K562 (cell line): ENCODE data around the gene EHBP1. TPM values are rescaled to one million over a fixed set of nuclear protein-coding genes. Genes with fewer than 3 reads are reported as not detected.

ENCODE experiments used
- ATAC-seq: fragments of 200-7000 bp; cut with Tn5 transposase; 3 replicates; pipeline ENCODE4 v1.9.1; 2020; ENCODE audit warnings: moderate library complexity
- BruUV-seq: library from RNA; stranded (reverse); fragments of 400-500 nt; replicated peaks from 2 replicates; lab custom pipeline; 2021; lab: Mats Ljungman, UMichigan
- CTCF ChIA-PET: fragments of 300-600 bp; formaldehyde crosslinking; extraction: SDS; loops from one replicate; lab custom pipeline; 2021; ENCODE audit warnings: low intra/inter-chr PET ratio; lab: Yijun Ruan, JAX
- POLR2A ChIA-PET: fragments of 300-600, 350-650 bp; sonication (Branson Sonifier 250); formaldehyde crosslinking; extraction: SDS; loops from one replicate; lab custom pipeline; 2021; ENCODE audit warnings: antibody characterized with exemption, inconsistent platforms; lab: Yijun Ruan, JAX
- DNase-seq, 4 experiments: peaks; one replicate each; pipeline versions ENCODE4 v3.0.0 to v3.0.0-alpha.2; 2011 to 2018; ENCODE audit warnings: low spot score in 3 of 4, mixed read lengths in 3 of 4; ENCODE audit errors: extremely low read depth in 1 of 4
- FAIRE-seq: peaks from 2 replicates; lab custom pipeline; 2011; peaks lifted over from hg19 to GRCh38; lab: Jason Lieb, UNC
- H2AFZ ChIP-seq: 2 replicates; pipeline ENCODE4 v1.6.0; 2011; ENCODE audit warnings: low read depth, low read length, control low read depth, inconsistent platforms
- H3K27ac ChIP-seq: fragments of 200-600 bp; 3 replicates; pipeline ENCODE4 v1.8.0; 2011; ENCODE audit warnings: low read depth, mild to moderate bottlenecking, control low read depth, inconsistent platforms, low read length, moderate library complexity, mixed read lengths; ENCODE audit errors: extremely low read depth
- H3K27me3 ChIP-seq, 2 experiments: fragments of 300-600 bp in 1 of 2; 2 replicates in 1 of 2; 3 replicates in 1 of 2; pipeline versions ENCODE4 v1.6.0 to v1.8.0; 2011; ENCODE audit warnings: inconsistent platforms in 2 of 2, low read length in 2 of 2, mild to moderate bottlenecking in 1 of 2, mixed read lengths in 1 of 2, moderate library complexity in 1 of 2; ENCODE audit not compliant: control insufficient read depth in 2 of 2, insufficient read depth in 2 of 2
- H3K36me3 ChIP-seq: fragments of 300-600 bp; 3 replicates; pipeline ENCODE4 v1.8.0; 2011; ENCODE audit warnings: mild to moderate bottlenecking, low read length, inconsistent platforms; ENCODE audit not compliant: control insufficient read depth, insufficient read depth
- H3K4me1 ChIP-seq, 2 experiments: fragments of 200-600 bp in 1 of 2; replicated peaks in 1 of 2; 2 replicates in 1 of 2; 3 replicates in 1 of 2; pipeline versions ENCODE4 v1.5.1 to v1.8.0; 2011; ENCODE audit warnings: inconsistent platforms in 2 of 2, low read length in 2 of 2, mild to moderate bottlenecking in 1 of 2, mixed read lengths in 1 of 2, moderate library complexity in 1 of 2; ENCODE audit not compliant: control insufficient read depth in 2 of 2, insufficient read depth in 2 of 2
- H3K4me2 ChIP-seq: 2 replicates; pipeline ENCODE4 v1.6.1; 2011; ENCODE audit warnings: low read length, control low read depth, inconsistent platforms, mixed read lengths; ENCODE audit not compliant: insufficient read depth
- H3K4me3 ChIP-seq: fragments of 200-600 bp; sonication (generic), shearing (Covaris generic); 2 replicates; pipeline ENCODE4 v1.5.1; 2016; ENCODE audit warnings: control low read depth, inconsistent platforms
- H3K79me2 ChIP-seq: fragments of 200-600 bp; 3 replicates; pipeline ENCODE4 v1.8.0; 2011; ENCODE audit warnings: low read length, inconsistent platforms; ENCODE audit not compliant: control insufficient read depth, insufficient read depth
- H3K9ac ChIP-seq, 2 experiments: 2 replicates each; pipeline versions ENCODE4 v1.6.0 to v1.6.1; 2011; ENCODE audit warnings: low read depth in 2 of 2, low read length in 2 of 2, control low read depth in 1 of 2, inconsistent platforms in 1 of 2, mild to moderate bottlenecking in 1 of 2, mixed read lengths in 1 of 2; ENCODE audit not compliant: insufficient read depth in 1 of 2
- H3K9me1 ChIP-seq: one replicate; pipeline ENCODE4 v1.6.0; 2011; ENCODE audit warnings: inconsistent platforms, mild to moderate bottlenecking, low read length, moderate library complexity; ENCODE audit not compliant: control insufficient read depth, insufficient read depth
- H3K9me3 ChIP-seq: replicated peaks from 2 replicates; pipeline ENCODE4 v1.5.1; 2011; ENCODE audit warnings: low read depth, low read length, inconsistent platforms; ENCODE audit not compliant: control insufficient read depth, insufficient read depth
- H4K20me1 ChIP-seq: replicated peaks from 2 replicates; pipeline ENCODE4 v1.6.1; 2011; ENCODE audit warnings: low read length, inconsistent platforms, mixed read lengths; ENCODE audit not compliant: control insufficient read depth, insufficient read depth
- CBFB ChIP-seq: sonication (generic); formaldehyde crosslinking; IDR thresholded peaks from 2 replicates; pipeline ENCODE4 v1.4.0; 2020; ENCODE audit warnings: mild to moderate bottlenecking, missing genetic modification reagents
- DMBX1 ChIP-seq: fragments of 250-450 bp; sonication (Bioruptor Pico); IDR thresholded peaks from 2 replicates; pipeline ENCODE4 v1.8.0; 2022; ENCODE audit warnings: inconsistent platforms, mild to moderate bottlenecking, moderate library complexity, borderline replicate concordance
- FOSL1 ChIP-seq: fragments of 200-800 bp; sonication (Bioruptor generic); conservative IDR thresholded peaks from 2 replicates; pipeline ENCODE4 v1.6.1; 2016; ENCODE audit warnings: missing genetic modification characterization, missing compliant biosample characterization
- GABPB2 ChIP-seq: fragments of 250-450 bp; sonication (Bioruptor Pico); conservative IDR thresholded peaks from 2 replicates; pipeline ENCODE4 v1.5.1; 2021; ENCODE audit warnings: mild to moderate bottlenecking
- HLTF ChIP-seq: fragments of 450-650 bp; IDR thresholded peaks from 2 replicates; pipeline ENCODE4 v1.6.1; 2016
- KDM2B ChIP-seq: fragments of 250-450 bp; sonication (Bioruptor Pico); IDR thresholded peaks from 2 replicates; pipeline ENCODE4 v1.8.0; 2021; ENCODE audit warnings: mild to moderate bottlenecking, moderate library complexity
- KDM4B ChIP-seq, 2 experiments: fragments of 450-650 bp in 1 of 2; sonication (generic) in 1 of 2; IDR thresholded peaks; 2 replicates each; pipeline ENCODE4 v1.6.1; 2016 to 2017; ENCODE audit warnings: borderline replicate concordance in 2 of 2, antibody characterized with exemption in 1 of 2, low read depth in 1 of 2, mild to moderate bottlenecking in 1 of 2
- L3MBTL2 ChIP-seq: fragments of 450-650 bp; IDR thresholded peaks from 2 replicates; pipeline ENCODE4 v1.6.1; 2016; ENCODE audit warnings: mild to moderate bottlenecking, moderate library complexity
- NR3C1 ChIP-seq: sonication (generic); formaldehyde crosslinking; IDR thresholded peaks from 2 replicates; pipeline ENCODE4 v1.8.1; 2022; ENCODE audit warnings: missing genetic modification reagents
- RCOR1 ChIP-seq, 2 experiments: IDR thresholded peaks; 2 replicates each; pipeline ENCODE4 v1.6.1; 2012; ENCODE audit warnings: low read depth in 2 of 2, low read length in 2 of 2, borderline replicate concordance in 1 of 2, improper control_type of control experiment in 1 of 2
- RFX7 ChIP-seq: fragments of 250-450 bp; sonication (Bioruptor Pico); IDR thresholded peaks from 2 replicates; pipeline ENCODE4 v1.5.1; 2021; ENCODE audit warnings: mild to moderate bottlenecking
- ZBTB7A ChIP-seq: IDR thresholded peaks from 2 replicates; pipeline ENCODE4 v1.6.1; 2011; ENCODE audit warnings: low read depth, mild to moderate bottlenecking, low read length, moderate library complexity, borderline replicate concordance; ENCODE audit not compliant: control insufficient read depth
- ZNF384 ChIP-seq: IDR thresholded peaks from 2 replicates; pipeline ENCODE4 v1.6.1; 2012; ENCODE audit warnings: low read depth, low read length, improper control_type of control experiment
- ZNF408 ChIP-seq: fragments of 250-450 bp; sonication (Bioruptor Pico); IDR thresholded peaks from 2 replicates; pipeline ENCODE4 v1.4.0; 2020; ENCODE audit warnings: low read depth, mild to moderate bottlenecking, moderate library complexity
- ZNF699 ChIP-seq: fragments of 250-450 bp; sonication (Bioruptor Pico); IDR thresholded peaks from 2 replicates; pipeline ENCODE4 v1.8.0; 2021; ENCODE audit warnings: mild to moderate bottlenecking, moderate library complexity; ENCODE audit not compliant: insufficient replicate concordance
- WGBS: fragments of 100-300 bp; shearing (Covaris generic); methylation state at CpG from one replicate; pipeline ENCODE4 v1.1.6; 2016; ENCODE audit warnings: low coverage, mixed read lengths; ENCODE audit not compliant: insufficient coverage; ENCODE audit errors: missing lambda C conversion rate; 5-methylcytosine and 5-hydroxymethylcytosine counted together
- in situ Hi-C: fragments of 300-500 bp; cut with MboI; formaldehyde crosslinking; loops from 4 replicates; pipeline ENCODE4 v1.15.0; 2018; ENCODE audit warnings: inconsistent platforms, mixed read lengths
- intact Hi-C: fragments of 100-400 bp; cut with micrococcal nuclease; formaldehyde crosslinking; loops from 2 replicates; pipeline ENCODE4 v1.14.2; 2022
- polyA plus RNA-seq, 8 experiments: library from polyadenylated mRNA; depleted of rRNA in 4 of 8; stranded (reverse) in 5 of 8; unstranded in 3 of 8; fragments of >200 nt; fragmentation: Nextera tagmentation in 2 of 8; fragmentation: Illumina TruSeq in 1 of 8; extraction: Ambion mirVana in 2 of 8; extraction: Trizol in 1 of 8; gene quantifications; 2 replicates each; pipeline versions ENCODE4 v1.2.1 to v1.2.3, GENCODE V29; 2011 to 2014; ENCODE audit warnings: inconsistent platforms in 1 of 8, missing spikeins in 1 of 8
- total RNA-seq, 7 experiments: library from RNA; depleted of rRNA in 6 of 7; stranded (reverse); fragments of >200 nt in 6 of 7; fragmentation: Illumina TruSeq in 2 of 7; extraction: Trizol in 2 of 7; gene quantifications; 2 replicates each; pipeline versions ENCODE4 v1.2.1 to v1.2.3, GENCODE V29; 2011 to 2021; ENCODE audit warnings: low replicate concordance in 1 of 7
- TF ChIP-seq, protein P1 (sequence below): fragments of 450-650 bp; formaldehyde crosslinking; IDR thresholded peaks from 2 replicates; pipeline ENCODE4 v1.4.0; 2020; ENCODE audit warnings: mild to moderate bottlenecking, moderate library complexity
- TF ChIP-seq, protein P2 (sequence below): fragments of 450-650 bp; conservative IDR thresholded peaks from 2 replicates; pipeline ENCODE4 v1.6.1; 2016; ENCODE audit warnings: missing genetic modification characterization, low read depth, mild to moderate bottlenecking, missing compliant biosample characterization, moderate library complexity
- TF ChIP-seq, protein P3 (sequence below): fragments of 450-650 bp; IDR thresholded peaks from 2 replicates; pipeline ENCODE4 v1.7.1; 2018; ENCODE audit warnings: mild to moderate bottlenecking, low read depth; ENCODE audit not compliant: partially characterized antibody

EHBP1 gene
- total and polyA plus RNA-seq, 9 of the 15 experiments (the other 6 are each of a cell fraction or from before 2014, with no cell fraction given) = 8.9 to 26.6 (median 19.3) TPM

DNA sequence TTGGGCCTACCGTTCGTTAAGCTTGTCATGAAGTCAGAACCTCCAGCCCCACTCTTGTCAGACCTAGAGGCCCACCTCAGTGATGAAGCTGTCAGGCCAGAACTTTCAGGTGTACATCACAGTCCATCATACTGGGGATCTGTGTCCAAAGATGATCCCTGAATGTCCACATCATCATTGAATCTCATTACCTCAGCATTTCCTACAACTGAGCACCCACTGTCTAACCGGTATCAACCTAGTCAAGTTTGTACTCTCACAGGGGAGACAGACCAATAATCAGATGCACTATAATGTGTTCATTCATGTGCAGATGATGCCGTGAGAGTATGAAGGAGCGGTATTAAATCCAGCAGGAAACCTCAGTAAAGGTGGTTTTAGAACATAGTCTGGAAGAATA, 36.3 kb upstream of the EHBP1 start (continued):
- no peak for TF ChIP-seq CBFB (CRISPR knock-in tag)
- no peak for TF ChIP-seq KDM4B (IDR thresholded peaks at IDR 0.05; ENCODE audit: borderline replicate concordance in 2 of 2, low read depth in 1 of 2)
- TF ChIP-seq, protein P1, sequence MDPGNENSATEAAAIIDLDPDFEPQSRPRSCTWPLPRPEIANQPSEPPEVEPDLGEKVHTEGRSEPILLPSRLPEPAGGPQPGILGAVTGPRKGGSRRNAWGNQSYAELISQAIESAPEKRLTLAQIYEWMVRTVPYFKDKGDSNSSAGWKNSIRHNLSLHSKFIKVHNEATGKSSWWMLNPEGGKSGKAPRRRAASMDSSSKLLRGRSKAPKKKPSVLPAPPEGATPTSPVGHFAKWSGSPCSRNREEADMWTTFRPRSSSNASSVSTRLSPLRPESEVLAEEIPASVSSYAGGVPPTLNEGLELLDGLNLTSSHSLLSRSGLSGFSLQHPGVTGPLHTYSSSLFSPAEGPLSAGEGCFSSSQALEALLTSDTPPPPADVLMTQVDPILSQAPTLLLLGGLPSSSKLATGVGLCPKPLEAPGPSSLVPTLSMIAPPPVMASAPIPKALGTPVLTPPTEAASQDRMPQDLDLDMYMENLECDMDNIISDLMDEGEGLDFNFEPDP (CRISPR knock-in tag) = no peak
- TF ChIP-seq, protein P2, sequence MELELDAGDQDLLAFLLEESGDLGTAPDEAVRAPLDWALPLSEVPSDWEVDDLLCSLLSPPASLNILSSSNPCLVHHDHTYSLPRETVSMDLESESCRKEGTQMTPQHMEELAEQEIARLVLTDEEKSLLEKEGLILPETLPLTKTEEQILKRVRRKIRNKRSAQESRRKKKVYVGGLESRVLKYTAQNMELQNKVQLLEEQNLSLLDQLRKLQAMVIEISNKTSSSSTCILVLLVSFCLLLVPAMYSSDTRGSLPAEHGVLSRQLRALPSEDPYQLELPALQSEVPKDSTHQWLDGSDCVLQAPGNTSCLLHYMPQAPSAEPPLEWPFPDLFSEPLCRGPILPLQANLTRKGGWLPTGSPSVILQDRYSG (tag) = no peak

DNA sequence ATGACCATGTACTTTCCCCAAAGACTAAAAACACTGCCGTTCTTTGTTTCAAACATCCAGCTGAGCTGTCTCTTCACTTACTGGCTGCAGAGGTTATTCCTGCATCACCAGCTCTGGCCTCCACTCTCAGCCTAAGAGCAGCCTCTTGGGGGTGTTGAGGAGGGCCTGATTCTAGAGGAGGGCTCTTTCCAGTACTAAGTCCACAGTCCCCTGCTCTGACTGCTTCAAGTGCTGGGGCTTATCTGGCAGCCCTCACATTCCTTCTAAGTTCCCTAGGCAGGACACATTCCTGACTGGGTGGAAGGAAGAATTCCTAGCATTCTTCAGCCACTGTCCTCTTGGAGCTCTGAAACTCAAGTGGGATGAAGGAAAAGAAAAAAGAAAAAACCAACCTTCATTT, 32.9 kb upstream of the EHBP1 start:
- intact Hi-C loops (no loop called here), in situ Hi-C loops (no loop called here)
- no peaks in the 10 kb centered on the region for H3K36me3 ChIP-seq
- CTCF ChIA-PET = no interaction called here
- H3K9ac ChIP-seq = no peak overlapping the region
- FAIRE-seq (no peak), DNase-seq (no peak), ATAC-seq (no peak)
- BruUV-seq = no TSS peak
- no peak overlapping the region for H2AFZ ChIP-seq
- no peaks in the 10 kb centered on the region for H4K20me1 ChIP-seq
- H3K9me1 ChIP-seq = no peaks in the 10 kb centered on the region
- POLR2A ChIA-PET = interaction anchor here (0.6 to 0.9 kb wide), 3 partner anchors 12 to 243 kb away, joined by 3 read pairs; no protein-coding TSS in a partner anchor
- no peak overlapping the region for H3K4me2 ChIP-seq
- H3K4me1 ChIP-seq = no peaks in the 10 kb centered on the region
- no peaks in the 10 kb centered on the region for H3K9me3 ChIP-seq
- WGBS = 0% methylated on average over 1 of the region's 1 CpG
- H3K79me2 ChIP-seq = no peaks in the 10 kb centered on the region
- H3K4me3 ChIP-seq = no peak overlapping the region
- peaks cover 5 to 25% of the 10 kb centered on the region in 2 experiments for H3K27me3 ChIP-seq
- H3K27ac ChIP-seq = no peak overlapping the region
- TF ChIP-seq NR3C1 = no peak
- no peak for TF ChIP-seq KDM2B
- TF ChIP-seq DMBX1 (CRISPR knock-in tag) = no peak
- TF ChIP-seq, protein P3, sequence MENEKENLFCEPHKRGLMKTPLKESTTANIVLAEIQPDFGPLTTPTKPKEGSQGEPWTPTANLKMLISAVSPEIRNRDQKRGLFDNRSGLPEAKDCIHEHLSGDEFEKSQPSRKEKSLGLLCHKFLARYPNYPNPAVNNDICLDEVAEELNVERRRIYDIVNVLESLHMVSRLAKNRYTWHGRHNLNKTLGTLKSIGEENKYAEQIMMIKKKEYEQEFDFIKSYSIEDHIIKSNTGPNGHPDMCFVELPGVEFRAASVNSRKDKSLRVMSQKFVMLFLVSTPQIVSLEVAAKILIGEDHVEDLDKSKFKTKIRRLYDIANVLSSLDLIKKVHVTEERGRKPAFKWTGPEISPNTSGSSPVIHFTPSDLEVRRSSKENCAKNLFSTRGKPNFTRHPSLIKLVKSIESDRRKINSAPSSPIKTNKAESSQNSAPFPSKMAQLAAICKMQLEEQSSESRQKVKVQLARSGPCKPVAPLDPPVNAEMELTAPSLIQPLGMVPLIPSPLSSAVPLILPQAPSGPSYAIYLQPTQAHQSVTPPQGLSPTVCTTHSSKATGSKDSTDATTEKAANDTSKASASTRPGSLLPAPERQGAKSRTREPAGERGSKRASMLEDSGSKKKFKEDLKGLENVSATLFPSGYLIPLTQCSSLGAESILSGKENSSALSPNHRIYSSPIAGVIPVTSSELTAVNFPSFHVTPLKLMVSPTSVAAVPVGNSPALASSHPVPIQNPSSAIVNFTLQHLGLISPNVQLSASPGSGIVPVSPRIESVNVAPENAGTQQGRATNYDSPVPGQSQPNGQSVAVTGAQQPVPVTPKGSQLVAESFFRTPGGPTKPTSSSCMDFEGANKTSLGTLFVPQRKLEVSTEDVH = no peak
- TF ChIP-seq L3MBTL2 = no peak
- TF ChIP-seq ZBTB7A = no peak
- no peak for TF ChIP-seq ZNF699 (CRISPR knock-in tag)
- no peak for TF ChIP-seq GABPB2 (CRISPR knock-in tag)
- TF ChIP-seq RCOR1 (IDR thresholded peaks at IDR 0.05; ENCODE audit: borderline replicate concordance in 1 of 2, low read depth in 2 of 2, low read length in 2 of 2) = no peak
- TF ChIP-seq ZNF384 = no peak
- TF ChIP-seq HLTF = no peak
- no peak for TF ChIP-seq ZNF408
- no peak for TF ChIP-seq FOSL1
- TF ChIP-seq RFX7 (CRISPR knock-in tag) = no peak
